DND-41 (cell line): ENCODE results near the gene BEST2.

Experiments
- EZH2 ChIP-seq: IDR thresholded peaks from 3 replicates; pipeline ENCODE4 v1.6.1; 2012; ENCODE audit warnings: borderline replicate concordance, low read depth, mild to moderate bottlenecking, moderate library complexity, low read length, inconsistent platforms; ENCODE audit not compliant: severe bottlenecking
- TF ChIP-seq, protein P1 (sequence below): IDR thresholded peaks from 2 replicates; pipeline ENCODE4 v1.5.1; 2012; ENCODE audit warnings: borderline replicate concordance, low read length, moderate library complexity, mild to moderate bottlenecking; ENCODE audit not compliant: poor library complexity, severe bottlenecking; ENCODE audit errors: extremely low read depth

DNA sequence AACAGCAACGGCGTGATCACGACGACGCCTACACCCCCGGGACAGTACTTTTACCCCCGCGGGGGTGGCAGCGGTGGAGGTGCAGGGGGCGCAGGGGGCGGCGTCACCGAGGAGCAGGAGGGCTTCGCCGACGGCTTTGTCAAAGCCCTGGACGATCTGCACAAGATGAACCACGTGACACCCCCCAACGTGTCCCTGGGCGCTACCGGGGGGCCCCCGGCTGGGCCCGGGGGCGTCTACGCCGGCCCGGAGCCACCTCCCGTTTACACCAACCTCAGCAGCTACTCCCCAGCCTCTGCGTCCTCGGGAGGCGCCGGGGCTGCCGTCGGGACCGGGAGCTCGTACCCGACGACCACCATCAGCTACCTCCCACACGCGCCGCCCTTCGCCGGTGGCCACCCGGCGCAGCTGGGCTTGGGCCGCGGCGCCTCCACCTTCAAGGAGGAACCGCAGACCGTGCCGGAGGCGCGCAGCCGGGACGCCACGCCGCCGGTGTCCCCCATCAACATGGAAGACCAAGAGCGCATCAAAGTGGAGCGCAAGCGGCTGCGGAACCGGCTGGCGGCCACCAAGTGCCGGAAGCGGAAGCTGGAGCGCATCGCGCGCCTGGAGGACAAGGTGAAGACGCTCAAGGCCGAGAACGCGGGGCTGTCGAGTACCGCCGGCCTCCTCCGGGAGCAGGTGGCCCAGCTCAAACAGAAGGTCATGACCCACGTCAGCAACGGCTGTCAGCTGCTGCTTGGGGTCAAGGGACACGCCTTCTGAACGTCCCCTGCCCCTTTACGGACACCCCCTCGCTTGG lies 40.7 kb downstream of the BEST2 start:
- TF ChIP-seq, protein P1, sequence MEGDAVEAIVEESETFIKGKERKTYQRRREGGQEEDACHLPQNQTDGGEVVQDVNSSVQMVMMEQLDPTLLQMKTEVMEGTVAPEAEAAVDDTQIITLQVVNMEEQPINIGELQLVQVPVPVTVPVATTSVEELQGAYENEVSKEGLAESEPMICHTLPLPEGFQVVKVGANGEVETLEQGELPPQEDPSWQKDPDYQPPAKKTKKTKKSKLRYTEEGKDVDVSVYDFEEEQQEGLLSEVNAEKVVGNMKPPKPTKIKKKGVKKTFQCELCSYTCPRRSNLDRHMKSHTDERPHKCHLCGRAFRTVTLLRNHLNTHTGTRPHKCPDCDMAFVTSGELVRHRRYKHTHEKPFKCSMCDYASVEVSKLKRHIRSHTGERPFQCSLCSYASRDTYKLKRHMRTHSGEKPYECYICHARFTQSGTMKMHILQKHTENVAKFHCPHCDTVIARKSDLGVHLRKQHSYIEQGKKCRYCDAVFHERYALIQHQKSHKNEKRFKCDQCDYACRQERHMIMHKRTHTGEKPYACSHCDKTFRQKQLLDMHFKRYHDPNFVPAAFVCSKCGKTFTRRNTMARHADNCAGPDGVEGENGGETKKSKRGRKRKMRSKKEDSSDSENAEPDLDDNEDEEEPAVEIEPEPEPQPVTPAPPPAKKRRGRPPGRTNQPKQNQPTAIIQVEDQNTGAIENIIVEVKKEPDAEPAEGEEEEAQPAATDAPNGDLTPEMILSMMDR, result no peak
- TF ChIP-seq EZH2, result no peak
